T-helper 2 cell treated with Interferon-gamma antibody and Interleukin-4, amounts not matched to agents 5 μg/mL and 100 μg/mL, for 36 hours (primary cell): ENCODE measurements around the gene FBXL13.
"Not testable (repeated sequence)": the region's sequence is repeated elsewhere in the genome, so short reads cannot be mapped to it uniquely, and the experiment has no call there.

Source experiments
- DNase-seq: peaks from one replicate; pipeline ENCODE4 v3.0.0; 2021; ENCODE audit warnings: low spot score
- H3K27ac Mint-ChIP-seq: one replicate; pipeline ENCODE4 v1.8.0; 2021; ENCODE audit warnings: mild to moderate bottlenecking, mixed read lengths
- H3K27me3 Mint-ChIP-seq: one replicate; pipeline ENCODE4 v1.8.0; 2021; ENCODE audit warnings: low read depth, mixed read lengths
- H3K36me3 Mint-ChIP-seq: one replicate; pipeline ENCODE4 v1.8.0; 2021; ENCODE audit warnings: low read depth, mixed read lengths
- H3K4me1 Mint-ChIP-seq: one replicate; pipeline ENCODE4 v1.8.0; 2021; ENCODE audit warnings: low read depth, mixed read lengths
- H3K4me3 Mint-ChIP-seq: one replicate; pipeline ENCODE4 v1.8.0; 2022; ENCODE audit warnings: mild to moderate bottlenecking, moderate library complexity, mixed read lengths
- H3K9me3 Mint-ChIP-seq: one replicate; pipeline ENCODE4 v1.8.0; 2021; ENCODE audit warnings: mixed read lengths

The FBXL13 gene

GRCh38 chr7:103074519-103075336 is at the start of gene FBXL13, which contains the start of gene ARMC10:
TSS of gene FBXL13 (minus strand) at chr7:103074796.
TSS of gene ARMC10 (plus strand) at chr7:103075140. CDS start at chr7:103075273, 133 bp downstream.
- H3K27ac Mint-ChIP-seq = peak within 1 kb of the TSS; percentile 89
- peaks cover 6% of the 10 kb centered on the region for H3K36me3 Mint-ChIP-seq
- H3K27me3 Mint-ChIP-seq = no peaks in the 10 kb centered on the region
- H3K4me3 Mint-ChIP-seq = peak within 1 kb of the TSS; percentile 94
- H3K9me3 Mint-ChIP-seq = no peaks in the 10 kb centered on the region
- H3K4me1 Mint-ChIP-seq = peaks cover 22% of the 10 kb centered on the region
- DNase-seq = peak; percentile 89

- H3K4me1 Mint-ChIP-seq = no peaks in the 10 kb centered on the region
- no peaks in the 10 kb centered on the region for H3K9me3 Mint-ChIP-seq
- H3K27ac Mint-ChIP-seq = no peak overlapping the region
- H3K36me3 Mint-ChIP-seq = peaks cover 22% of the 10 kb centered on the region
- no peak overlapping the region for H3K4me3 Mint-ChIP-seq
- DNase-seq = no peak
- no peaks in the 10 kb centered on the region for H3K27me3 Mint-ChIP-seq
Observed at GRCh38 chr7:103123529-103123928, 48.9 kb upstream of the FBXL13 start.

GRCh38 chr7:103121641-103122040 is 47.0 kb upstream of the FBXL13 start:
- Mint-ChIP-seq H3K27ac (no peak overlapping the region), H3K36me3 (peaks cover 16% of the 10 kb centered on the region), H3K4me1 (no peaks in the 10 kb centered on the region), H3K9me3 (no peaks in the 10 kb centered on the region), H3K27me3 (no peaks in the 10 kb centered on the region), H3K4me3 (no peak overlapping the region)
- DNase-seq = no peak

GRCh38 chr7:103120362-103120761 is 45.8 kb upstream of the FBXL13 start:
- Mint-ChIP-seq H3K36me3 (peaks cover 11% of the 10 kb centered on the region), H3K27ac (no peak overlapping the region), H3K4me1 (no peaks in the 10 kb centered on the region), H3K9me3 (no peaks in the 10 kb centered on the region), H3K27me3 (no peaks in the 10 kb centered on the region), H3K4me3 (no peak overlapping the region)
- no peak for DNase-seq

- Mint-ChIP-seq H3K27ac (no peak overlapping the region), H3K9me3 (no peaks in the 10 kb centered on the region), H3K36me3 (peaks cover 11% of the 10 kb centered on the region), H3K4me3 (no peak overlapping the region), H3K27me3 (no peaks in the 10 kb centered on the region), H3K4me1 (no peaks in the 10 kb centered on the region)
- no peak for DNase-seq
Observed at GRCh38 chr7:103119791-103120291, 45.2 kb upstream of the FBXL13 start.

GRCh38 chr7:103117465-103117864 is 42.9 kb upstream of the FBXL13 start:
- no peak for DNase-seq
- Mint-ChIP-seq H3K4me1 (peaks cover 5% of the 10 kb centered on the region), H3K36me3 (peaks cover 20% of the 10 kb centered on the region), H3K27ac (no peak overlapping the region), H3K27me3 (no peaks in the 10 kb centered on the region), H3K4me3 (no peak overlapping the region), H3K9me3 (no peaks in the 10 kb centered on the region)

GRCh38 chr7:103116991-103117390 is 42.4 kb upstream of the FBXL13 start:
- peaks cover 5% of the 10 kb centered on the region for H3K4me1 Mint-ChIP-seq
- no peak overlapping the region for H3K4me3 Mint-ChIP-seq
- H3K27ac Mint-ChIP-seq = no peak overlapping the region
- DNase-seq = no peak
- H3K36me3 Mint-ChIP-seq = peaks cover 20% of the 10 kb centered on the region
- no peaks in the 10 kb centered on the region for H3K9me3 Mint-ChIP-seq
- H3K27me3 Mint-ChIP-seq = no peaks in the 10 kb centered on the region

- no peaks in the 10 kb centered on the region for H3K9me3 Mint-ChIP-seq
- H3K36me3 Mint-ChIP-seq = peaks cover 22% of the 10 kb centered on the region
- no peak overlapping the region for H3K27ac Mint-ChIP-seq
- H3K4me1 Mint-ChIP-seq = peaks cover 5% of the 10 kb centered on the region
- no peak overlapping the region for H3K4me3 Mint-ChIP-seq
- H3K27me3 Mint-ChIP-seq = no peaks in the 10 kb centered on the region
- DNase-seq = no peak
Observed at GRCh38 chr7:103116511-103116910, 41.9 kb upstream of the FBXL13 start.

- DNase-seq = no peak
- no peaks in the 10 kb centered on the region for H3K27me3 Mint-ChIP-seq
- no peak overlapping the region for H3K4me3 Mint-ChIP-seq
Observed at GRCh38 chr7:103115771-103116170, 41.2 kb upstream of the FBXL13 start.

GRCh38 chr7:103114576-103115008 is 40.0 kb upstream of the FBXL13 start:
- peaks cover 32% of the 10 kb centered on the region for H3K36me3 Mint-ChIP-seq
- H3K27me3 Mint-ChIP-seq = no peaks in the 10 kb centered on the region
- peaks cover 16% of the 10 kb centered on the region for H3K9me3 Mint-ChIP-seq
- DNase-seq = no peak
- H3K4me1 Mint-ChIP-seq = peaks cover 6% of the 10 kb centered on the region
- no peak overlapping the region for H3K27ac Mint-ChIP-seq
- no peak overlapping the region for H3K4me3 Mint-ChIP-seq

More at GRCh38 chr7:103115771-103116170, 41.2 kb upstream of the FBXL13 start:
- H3K27ac Mint-ChIP-seq = no peak overlapping the region
- peaks cover 5% of the 10 kb centered on the region for H3K9me3 Mint-ChIP-seq
- H3K4me1 Mint-ChIP-seq = peaks cover 5% of the 10 kb centered on the region
- H3K36me3 Mint-ChIP-seq = peaks cover 23% of the 10 kb centered on the region

GRCh38 chr7:103113164-103113563 is 38.6 kb upstream of the FBXL13 start:
- DNase-seq = no peak
- Mint-ChIP-seq H3K4me3 (no peak overlapping the region), H3K27ac (no peak overlapping the region), H3K4me1 (peaks cover 19% of the 10 kb centered on the region), H3K9me3 (peaks cover 20% of the 10 kb centered on the region), H3K36me3 (peaks cover 45% of the 10 kb centered on the region), H3K27me3 (no peaks in the 10 kb centered on the region)

GRCh38 chr7:103106703-103107070 is 32.1 kb upstream of the FBXL13 start:
- not testable (repeated sequence) for H3K4me3 Mint-ChIP-seq, H3K27ac Mint-ChIP-seq, H3K27me3 Mint-ChIP-seq, DNase-seq
- peaks cover 14% of the 10 kb centered on the region for H3K4me1 Mint-ChIP-seq
- H3K9me3 Mint-ChIP-seq = peaks cover 20% of the 10 kb centered on the region
- H3K36me3 Mint-ChIP-seq = peaks cover 51% of the 10 kb centered on the region

- Mint-ChIP-seq H3K9me3 (peaks cover 19% of the 10 kb centered on the region), H3K36me3 (peaks cover 48% of the 10 kb centered on the region), H3K4me3 (no peak overlapping the region), H3K27me3 (no peaks in the 10 kb centered on the region), H3K4me1 (peaks cover 14% of the 10 kb centered on the region), H3K27ac (no peak overlapping the region)
- no peak for DNase-seq
Observed at GRCh38 chr7:103106005-103106702, 31.6 kb upstream of the FBXL13 start.

GRCh38 chr7:103101543-103101942 is 26.9 kb upstream of the FBXL13 start:
- Mint-ChIP-seq H3K4me1 (no peaks in the 10 kb centered on the region), H3K9me3 (no peaks in the 10 kb centered on the region), H3K4me3 (no peak overlapping the region), H3K27me3 (no peaks in the 10 kb centered on the region), H3K36me3 (peaks cover 26% of the 10 kb centered on the region), H3K27ac (no peak overlapping the region)
- DNase-seq = no peak
